Heart left ventricle (tissue), 16 donors: ENCODE results near the gene KANTR. TPM values are rescaled to one million over a fixed set of nuclear protein-coding genes. Genes with fewer than 3 reads are reported as not detected.

Experiments used
- ATAC-seq, 4 donors: fragments of 200-7000 bp; cut with Tn5 transposase; one replicate each; pipeline ENCODE4 v1.9.1; 2020 to 2022; ENCODE audit warnings: moderate library complexity in 4 of 4, mild to moderate bottlenecking in 3 of 4, moderate number of reproducible peaks in 1 of 4
- DNase-seq, 5 donors: peaks; one replicate each; pipeline ENCODE4 v3.0.0-alpha.2; 2020
- H3K27ac ChIP-seq, 12 donors: fragments of 200-600 bp; sonication (generic) in 4 of 12; one replicate each; pipeline versions ENCODE4 v1.5.0 to v1.8.0; 2016 to 2022; ENCODE audit warnings: mild to moderate bottlenecking in 2 of 12
- H3K27me3 ChIP-seq, 9 donors: fragments of 200-600 bp; sonication (generic) in 2 of 9; one replicate each; pipeline versions ENCODE4 v1.5.1 to v1.8.0; 2016 to 2022; ENCODE audit warnings: mild to moderate bottlenecking in 3 of 9
- H3K36me3 ChIP-seq, 9 donors: fragments of 200-600 bp; sonication (generic) in 2 of 9; one replicate each; pipeline versions ENCODE4 v1.5.0 to v1.8.0; 2018 to 2022; ENCODE audit warnings: mild to moderate bottlenecking in 2 of 9
- H3K4me1 ChIP-seq, 12 donors: fragments of 200-600 bp; sonication (generic) in 4 of 12; one replicate each; pipeline versions ENCODE4 v1.5.0 to v1.8.0; 2016 to 2022; ENCODE audit warnings: mild to moderate bottlenecking in 3 of 12
- H3K4me3 ChIP-seq, 12 donors: fragments of 200-600 bp; sonication (generic) in 4 of 12; one replicate each; pipeline versions ENCODE4 v1.5.0 to v1.8.0; 2017 to 2022; ENCODE audit warnings: mild to moderate bottlenecking in 9 of 12, moderate library complexity in 4 of 12
- H3K9me3 ChIP-seq, 12 donors: fragments of 200-600 bp; sonication (generic) in 4 of 12; one replicate each; pipeline versions ENCODE4 v1.5.0 to v1.8.0; 2016 to 2022; ENCODE audit warnings: mild to moderate bottlenecking in 1 of 12
- POLR2A ChIP-seq, 2 donors: fragments of 450-650 bp; IDR thresholded peaks; one replicate each; pipeline ENCODE4 v1.6.1; 2017; ENCODE audit warnings: antibody characterized with exemption in 2 of 2, mild to moderate bottlenecking in 2 of 2, moderate library complexity in 2 of 2
- WGBS, 4 donors: extraction: QIAGEN DNeasy Blood & Tissue Kit in 2 of 4; methylation state at CpG; one replicate each; pipeline versions ENCODE4 v1.1.5 to v1.1.7; 2013 to 2018; 5-methylcytosine and 5-hydroxymethylcytosine counted together
- intact Hi-C, 10 donors: fragments of 100-400 bp; cut with DNase I; formaldehyde crosslinking; loops; one replicate each; pipeline versions ENCODE4 v1.11.1 to v1.14.2; 2022
- polyA plus RNA-seq, 2 donors: library from polyadenylated mRNA; stranded (reverse); fragments of 200-250 nt; gene quantifications; one replicate each; pipeline ENCODE4 v1.2.3, GENCODE V29; 2013
- total RNA-seq, 9 donors: library from RNA; depleted of rRNA in 2 of 9; stranded (reverse); fragments of >200 nt in 2 of 9; fragmentation: NEBNext Ultra II Directional in 3 of 9; extraction: Animal tissue kit (Norgen Biotek cat#: 25700) in 3 of 9; gene quantifications; one replicate each; pipeline versions ENCODE4 v1.1.0 to v1.2.4, GENCODE V29; 2016 to 2023
- TF ChIP-seq, protein P1 (sequence below), 12 donors: fragments of 200-600 bp; sonication (generic) in 4 of 12; IDR thresholded peaks; one replicate each; pipeline versions ENCODE4 v1.5.0 to v1.8.0; 2018 to 2022; ENCODE audit warnings: antibody characterized with exemption in 12 of 12, mild to moderate bottlenecking in 5 of 12
- donor health status: ischemic (EF 13 %, LVEDD 7.1; RV severe dilation, severe dysfunction).
- donor health status: healthy with polysubstance abuse.
- donor health status: DM: no; HTN: yes; CAD: no.
- donor health status: DM: no; HTN: no; CAD: no.
- donor health status: ischemic (EF 25% LVEDD 6.9; RV normal size, moderate dysfunction).
- donor health status: ischemic (EF 25% LVEDD 5.7; RV mildly dilated, moderate dysfunction).
- donor health status: healthy.
- donor health status: DM: yes; HTN: yes; CAD: no.
- donor health status: ischemic (EF 35%, LVEDD 5.7; RV mildly dilated, moderate dysfunction).
- donor health status: nonischemic (EF 11% LVEDD 7.7; RV severe dilation, severe dysfunction).
- donor health status: DM: yes; HTN: yes; CAD: no.
- donor health status: PGD.
- donor health status: ischemic (EF 29% LVEDD 5.4; RV normal size, mild dysfunction).
- donor health status: nonischemic (EF 23%, LVEDD 6.1; RV moderate dilation, normal function).

Gene KANTR
- total and polyA plus RNA-seq, 11 donors, result 2.5 to 9.2 (median 6.0) TPM

DNA sequence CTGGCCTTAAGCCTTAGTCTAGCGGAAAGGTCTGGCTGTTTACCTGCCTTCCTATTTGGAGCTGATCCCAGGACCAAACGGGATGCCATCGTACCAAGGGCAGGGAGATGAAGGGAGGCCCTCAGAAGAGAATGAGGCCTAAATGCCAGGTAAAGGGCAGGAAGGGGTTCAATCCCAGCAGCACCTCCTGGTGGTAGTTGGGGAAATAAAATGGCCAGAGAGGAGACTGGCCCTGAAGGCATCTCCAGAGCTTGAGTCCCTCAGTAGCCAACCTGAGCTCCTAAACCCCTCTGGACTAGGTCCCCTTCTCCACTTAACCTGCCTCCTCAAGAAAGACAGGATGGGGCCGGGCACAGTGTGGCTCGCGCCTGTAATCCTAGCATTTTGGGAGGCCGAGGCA lies 77.4 kb downstream of the KANTR start:
- no peaks in the 10 kb centered on the region for H3K4me1 ChIP-seq
- WGBS, 4 donors, result 94 to 98% (median 95%) methylated on average over 7 of the region's 7 CpGs
- ATAC-seq (no peak), DNase-seq (no peak)
- H3K27me3 ChIP-seq, result no peaks in the 10 kb centered on the region
- H3K9me3 ChIP-seq, result peaks cover 0 to 6% (median 0%) of the 10 kb centered on the region in 12 donors
- H3K27ac ChIP-seq, result no peak overlapping the region
- peaks cover 0 to 14% (median 0%) of the 10 kb centered on the region in 9 donors for H3K36me3 ChIP-seq
- H3K4me3 ChIP-seq, result no peak overlapping the region
- TF ChIP-seq, protein P1, sequence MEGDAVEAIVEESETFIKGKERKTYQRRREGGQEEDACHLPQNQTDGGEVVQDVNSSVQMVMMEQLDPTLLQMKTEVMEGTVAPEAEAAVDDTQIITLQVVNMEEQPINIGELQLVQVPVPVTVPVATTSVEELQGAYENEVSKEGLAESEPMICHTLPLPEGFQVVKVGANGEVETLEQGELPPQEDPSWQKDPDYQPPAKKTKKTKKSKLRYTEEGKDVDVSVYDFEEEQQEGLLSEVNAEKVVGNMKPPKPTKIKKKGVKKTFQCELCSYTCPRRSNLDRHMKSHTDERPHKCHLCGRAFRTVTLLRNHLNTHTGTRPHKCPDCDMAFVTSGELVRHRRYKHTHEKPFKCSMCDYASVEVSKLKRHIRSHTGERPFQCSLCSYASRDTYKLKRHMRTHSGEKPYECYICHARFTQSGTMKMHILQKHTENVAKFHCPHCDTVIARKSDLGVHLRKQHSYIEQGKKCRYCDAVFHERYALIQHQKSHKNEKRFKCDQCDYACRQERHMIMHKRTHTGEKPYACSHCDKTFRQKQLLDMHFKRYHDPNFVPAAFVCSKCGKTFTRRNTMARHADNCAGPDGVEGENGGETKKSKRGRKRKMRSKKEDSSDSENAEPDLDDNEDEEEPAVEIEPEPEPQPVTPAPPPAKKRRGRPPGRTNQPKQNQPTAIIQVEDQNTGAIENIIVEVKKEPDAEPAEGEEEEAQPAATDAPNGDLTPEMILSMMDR (IDR thresholded peaks at IDR 0.05), result no peak
- TF ChIP-seq POLR2A (IDR thresholded peaks at IDR 0.05), result no peak
- intact Hi-C loops, result no loop called here

Other genes with a start within 250 kb of the KANTR start
- gene XAGE3, start 226.1 kb upstream of the KANTR start, total RNA-seq, result not detected
- not detected for gene XAGE3, start 226.1 kb upstream of the KANTR start, polyA plus RNA-seq
- gene FAM156B, start 196.8 kb upstream of the KANTR start, total RNA-seq, result 10 to 100 TPM in 2 of 9 donors, 1 to 10 TPM in 7; 4.4 to 11.9 (median 7.5) TPM
- gene FAM156B, start 196.8 kb upstream of the KANTR start, polyA plus RNA-seq, result 10 to 100 TPM in 1 of 2 donors, 1 to 10 TPM in 1; 9.4 to 11.7 TPM
- 1 to 10 TPM; 3.6 to 8.7 (median 7.0) TPM for gene FAM156A, start 135.6 kb upstream of the KANTR start, total RNA-seq
- gene FAM156A, start 135.6 kb upstream of the KANTR start, polyA plus RNA-seq, result 10 to 100 TPM in 1 of 2 donors, 1 to 10 TPM in 1; 6.5 to 12.9 TPM
- gene GPR173, start 45.4 kb upstream of the KANTR start, total RNA-seq, result 1 to 10 TPM in 4 of 9 donors, under 1 TPM in 5; 0.32 to 2.6 (median 0.75) TPM
- under 1 TPM; 0.38 to 0.75 TPM for gene GPR173, start 45.4 kb upstream of the KANTR start, polyA plus RNA-seq
- gene TSPYL2, start 11.8 kb upstream of the KANTR start, total RNA-seq, result 10 to 100 TPM; 17.7 to 72.0 (median 26.2) TPM
- gene TSPYL2, start 11.8 kb upstream of the KANTR start, polyA plus RNA-seq, result 100 to 1,000 TPM in 1 of 2 donors, 10 to 100 TPM in 1; 29.7 to 167 TPM
- 10 to 100 TPM; 32.3 to 67.2 (median 43.6) TPM for gene KDM5C, start 131.1 kb downstream of the KANTR start, total RNA-seq
- gene KDM5C, start 131.1 kb downstream of the KANTR start, polyA plus RNA-seq, result 10 to 100 TPM; 23.8 to 32.5 TPM
- gene IQSEC2, start 187.4 kb downstream of the KANTR start, total RNA-seq, result 10 to 100 TPM; 10.2 to 16.4 (median 12.6) TPM
- gene IQSEC2, start 187.4 kb downstream of the KANTR start, polyA plus RNA-seq, result 10 to 100 TPM in 1 of 2 donors, 1 to 10 TPM in 1; 7.7 to 16.1 TPM